DOHH2 (cell line): ENCODE measurements around the gene PRKCQ.

ENCODE experiments used
- EZH2phosphoT487 ChIP-seq: fragments of 200-600 bp; sonication (generic); IDR thresholded peaks from 2 replicates; pipeline ENCODE4 v1.6.1; 2017; ENCODE audit warnings: borderline replicate concordance, mild to moderate bottlenecking, antibody characterized with exemption, low read length, moderate library complexity, mixed read lengths
- TF ChIP-seq, protein P1 (sequence below): fragments of 200-600 bp; sonication (generic); IDR thresholded peaks from one replicate; pipeline ENCODE4 v1.5.1; 2014; ENCODE audit warnings: antibody characterized with exemption, mild to moderate bottlenecking, low read depth, low read length; ENCODE audit not compliant: poor library complexity, severe bottlenecking

GRCh38 chr10:6405713-6406112 is 174.4 kb downstream of the PRKCQ start:
- TF ChIP-seq, protein P1, sequence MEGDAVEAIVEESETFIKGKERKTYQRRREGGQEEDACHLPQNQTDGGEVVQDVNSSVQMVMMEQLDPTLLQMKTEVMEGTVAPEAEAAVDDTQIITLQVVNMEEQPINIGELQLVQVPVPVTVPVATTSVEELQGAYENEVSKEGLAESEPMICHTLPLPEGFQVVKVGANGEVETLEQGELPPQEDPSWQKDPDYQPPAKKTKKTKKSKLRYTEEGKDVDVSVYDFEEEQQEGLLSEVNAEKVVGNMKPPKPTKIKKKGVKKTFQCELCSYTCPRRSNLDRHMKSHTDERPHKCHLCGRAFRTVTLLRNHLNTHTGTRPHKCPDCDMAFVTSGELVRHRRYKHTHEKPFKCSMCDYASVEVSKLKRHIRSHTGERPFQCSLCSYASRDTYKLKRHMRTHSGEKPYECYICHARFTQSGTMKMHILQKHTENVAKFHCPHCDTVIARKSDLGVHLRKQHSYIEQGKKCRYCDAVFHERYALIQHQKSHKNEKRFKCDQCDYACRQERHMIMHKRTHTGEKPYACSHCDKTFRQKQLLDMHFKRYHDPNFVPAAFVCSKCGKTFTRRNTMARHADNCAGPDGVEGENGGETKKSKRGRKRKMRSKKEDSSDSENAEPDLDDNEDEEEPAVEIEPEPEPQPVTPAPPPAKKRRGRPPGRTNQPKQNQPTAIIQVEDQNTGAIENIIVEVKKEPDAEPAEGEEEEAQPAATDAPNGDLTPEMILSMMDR = no peak
- TF ChIP-seq EZH2phosphoT487 = no peak
